Fibroblast of lung (primary cell): Measurements from ENCODE around the gene EEF1G. TPM values are rescaled to one million over a fixed set of nuclear protein-coding genes. Genes with fewer than 3 reads are reported as not detected.

Source experiments
- DNase-seq, 2 donors: peaks; one replicate each; pipeline versions ENCODE4 v3.0.0 to v3.0.0-alpha.2; 2010; ENCODE audit warnings: low read depth in 2 of 2
- H2AFZ ChIP-seq: 2 replicates; pipeline ENCODE4 v1.5.1; 2012; ENCODE audit warnings: low read length, control low read depth, inconsistent platforms
- H3K27ac ChIP-seq: 2 replicates; pipeline ENCODE4 v1.5.1; 2011; ENCODE audit warnings: low read length, control low read depth; ENCODE audit not compliant: insufficient read depth
- H3K27me3 ChIP-seq: 2 replicates; pipeline ENCODE4 v1.5.1; 2011; ENCODE audit warnings: mild to moderate bottlenecking, low read length; ENCODE audit not compliant: control insufficient read depth, insufficient read depth
- H3K36me3 ChIP-seq: 2 replicates; pipeline ENCODE4 v1.5.1; 2011; ENCODE audit warnings: low read length; ENCODE audit not compliant: control insufficient read depth, insufficient read depth
- H3K4me1 ChIP-seq: 2 replicates; pipeline ENCODE4 v1.5.1; 2011; ENCODE audit warnings: low read length; ENCODE audit not compliant: control insufficient read depth, insufficient read depth; ENCODE audit errors: extremely low read depth
- H3K4me2 ChIP-seq: 2 replicates; pipeline ENCODE4 v1.5.1; 2011; ENCODE audit warnings: low read length, control low read depth; ENCODE audit not compliant: insufficient read depth; ENCODE audit errors: extremely low read depth
- H3K4me3 ChIP-seq, 4 experiments: fragments of 200-600 bp in 1 of 4; sonication (generic) in 1 of 4; replicated peaks in 1 of 4; 2 replicates each; pipeline ENCODE4 v1.5.1; 2011 to 2016; ENCODE audit warnings: low read length in 4 of 4, low read depth in 3 of 4, mild to moderate bottlenecking in 3 of 4, control low read depth in 2 of 4, inconsistent platforms in 1 of 4, mixed read lengths in 1 of 4; ENCODE audit not compliant: insufficient read depth in 1 of 4; ENCODE audit errors: control extremely low read depth in 1 of 4
- H3K79me2 ChIP-seq: 2 replicates; pipeline ENCODE4 v1.5.1; 2012; ENCODE audit warnings: mild to moderate bottlenecking, low read length, inconsistent platforms; ENCODE audit not compliant: control insufficient read depth, insufficient read depth
- H3K9ac ChIP-seq: 2 replicates; pipeline ENCODE4 v1.5.1; 2011; ENCODE audit warnings: mild to moderate bottlenecking, low read length, control low read depth; ENCODE audit not compliant: insufficient read depth
- H3K9me3 ChIP-seq: 2 replicates; pipeline ENCODE4 v1.5.1; 2012; ENCODE audit warnings: low read depth, low read length; ENCODE audit not compliant: control insufficient read depth, insufficient read depth
- H4K20me1 ChIP-seq: 2 replicates; pipeline ENCODE4 v1.5.1; 2011; ENCODE audit warnings: low read length; ENCODE audit not compliant: control insufficient read depth, insufficient read depth; ENCODE audit errors: extremely low read depth
- CTCF ChIP-seq, 2 donors: IDR thresholded peaks in 1 of 2; conservative IDR thresholded peaks in 1 of 2; 1 replicate in 1 of 2; 2 replicates in 1 of 2; pipeline ENCODE4 v1.5.1; 2011 to 2012; ENCODE audit warnings: low read length in 2 of 2, control low read depth in 1 of 2, inconsistent platforms in 1 of 2, low read depth in 1 of 2, mild to moderate bottlenecking in 1 of 2
- EZH2 ChIP-seq: IDR thresholded peaks from 2 replicates; pipeline ENCODE4 v1.5.1; 2012; ENCODE audit warnings: low read length, control low read depth, mild to moderate bottlenecking; ENCODE audit errors: missing control alignments
- polyA plus RNA-seq, 2 donors: library from polyadenylated mRNA; depleted of rRNA in 1 of 2; stranded (reverse) in 1 of 2; unstranded in 1 of 2; fragments of >200 nt; gene quantifications; 2 replicates each; pipeline ENCODE4 v1.2.1, GENCODE V29; 2011 to 2012; ENCODE audit warnings: missing spikeins in 1 of 2
- total RNA-seq: library from RNA; depleted of rRNA; stranded (reverse); fragments of >200 nt; gene quantifications from 2 replicates; pipeline ENCODE4 v1.2.1, GENCODE V29; 2014

The EEF1G gene
- total and polyA plus RNA-seq, 2 donors (not counting 1 experiment from before 2014, with no cell fraction given): 1,308 to 1,405 TPM

DNA sequence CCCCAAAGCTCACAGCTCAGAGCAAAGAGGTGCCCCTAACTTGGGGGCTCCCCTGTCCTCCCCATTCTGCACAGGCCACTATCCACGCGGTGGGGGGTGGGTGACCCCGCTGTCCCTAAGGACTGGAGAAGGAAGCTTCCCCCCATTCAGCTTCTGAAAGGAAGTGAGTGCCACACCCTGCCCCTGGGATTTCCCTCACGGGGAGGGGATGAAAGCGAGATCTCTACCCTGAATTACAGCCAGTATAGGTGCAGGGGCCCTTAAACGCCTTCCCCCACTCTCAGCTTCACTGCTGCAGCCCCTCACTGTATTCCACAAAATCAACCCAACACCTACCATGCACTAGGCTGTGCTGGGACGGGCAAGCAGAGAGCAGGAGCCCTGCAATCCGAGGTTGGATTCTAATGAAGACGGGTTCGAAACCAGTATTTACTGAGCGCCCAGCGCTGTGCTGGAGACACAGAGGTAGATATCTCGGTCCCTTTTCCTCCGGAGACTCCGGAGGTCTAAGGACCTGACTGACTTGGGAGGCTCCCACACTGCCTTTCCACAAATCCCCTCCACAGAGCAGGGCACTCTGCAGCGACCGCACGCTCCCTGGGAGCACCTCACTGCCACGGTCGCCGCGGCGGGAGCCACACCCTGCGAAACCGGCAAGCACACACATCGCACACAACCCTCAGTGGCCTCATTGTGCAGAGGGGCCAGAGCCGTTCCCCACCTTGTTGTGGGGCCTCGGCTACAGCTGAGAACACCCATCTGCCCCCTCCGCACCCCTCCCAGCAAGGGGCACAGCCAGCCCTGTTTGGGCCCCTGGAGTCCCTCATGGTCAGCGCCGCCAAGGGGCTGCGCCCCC lies 28.9 kb downstream of the EEF1G start:
- peak in 1 of 2 donors; percentile 15 for DNase-seq
- Histone ChIP-seq H3K27ac (peak overlapping the region; percentile 83), H3K27me3 (no peaks in the 10 kb centered on the region), H3K9me3 (no peaks in the 10 kb centered on the region), H3K9ac (peak overlapping the region; percentile 91), H3K79me2 (peaks cover 83% of the 10 kb centered on the region), H3K36me3 (peaks cover 11% of the 10 kb centered on the region), H3K4me1 (peaks cover 26% of the 10 kb centered on the region), H3K4me3 (peak overlapping the region; percentile 96 to 100 (median 98)), H3K4me2 (peak overlapping the region; percentile 85), H2AFZ (no peak overlapping the region), H4K20me1 (peaks cover 11% of the 10 kb centered on the region)
- TF ChIP-seq CTCF (conservative IDR thresholded peaks at IDR 0.05 in 1 of 2, IDR thresholded peaks at IDR 0.05 in 1 of 2; ENCODE audit: low read depth in 1 of 2, low read length in 2 of 2): no peak
- no peak for TF ChIP-seq EZH2

- peak overlapping the region; percentile 83 for H3K27ac ChIP-seq
Observed at GRCh38 chr11:62543680-62544444, 29.8 kb downstream of the EEF1G start.

More at GRCh38 chr11:62543680-62544444, 29.8 kb downstream of the EEF1G start:
- H3K27me3 ChIP-seq: no peaks in the 10 kb centered on the region
- peak overlapping the region; percentile 96 to 100 (median 98) for H3K4me3 ChIP-seq
- no peak for TF ChIP-seq EZH2
- no peak for TF ChIP-seq CTCF (conservative IDR thresholded peaks at IDR 0.05 in 1 of 2, IDR thresholded peaks at IDR 0.05 in 1 of 2; ENCODE audit: low read depth in 1 of 2, low read length in 2 of 2)
- no peak for DNase-seq
- H2AFZ ChIP-seq: no peak overlapping the region
- H3K9ac ChIP-seq: peak overlapping the region; percentile 91
- peaks cover 13% of the 10 kb centered on the region for H4K20me1 ChIP-seq
- no peaks in the 10 kb centered on the region for H3K9me3 ChIP-seq
- peak overlapping the region; percentile 85 for H3K4me2 ChIP-seq
- H3K79me2 ChIP-seq: peaks cover 90% of the 10 kb centered on the region
- peaks cover 29% of the 10 kb centered on the region for H3K4me1 ChIP-seq
- H3K36me3 ChIP-seq: peaks cover 11% of the 10 kb centered on the region
